ENCODE data around the gene SH3PXD2A. TPM values are rescaled to one million over a fixed set of nuclear protein-coding genes. Genes with fewer than 3 reads are reported as not detected.

The SH3PXD2A gene
- polyA plus RNA-seq, 1 experiment: 50.2 TPM

DNA sequence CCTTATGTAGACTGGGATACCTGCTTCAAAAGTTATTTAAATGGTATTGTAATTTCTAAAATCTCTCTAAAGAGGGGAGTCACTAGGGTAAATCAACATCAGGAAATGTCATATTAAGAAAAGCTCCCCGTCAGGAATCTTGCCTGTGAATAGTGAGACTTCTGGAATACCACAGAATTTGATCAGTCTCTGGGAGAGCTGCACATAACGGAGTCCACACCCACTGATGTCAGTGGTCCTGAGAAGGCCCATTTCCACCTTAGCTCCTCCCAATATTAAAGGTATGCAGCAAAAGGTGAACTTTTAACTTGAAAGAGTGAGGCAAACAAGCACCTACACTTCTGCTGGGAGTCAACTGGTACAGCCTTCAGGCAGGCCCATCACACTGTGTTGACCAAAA lies 35.3 kb upstream of the SH3PXD2A start:
- TF ChIP-seq, protein P1, sequence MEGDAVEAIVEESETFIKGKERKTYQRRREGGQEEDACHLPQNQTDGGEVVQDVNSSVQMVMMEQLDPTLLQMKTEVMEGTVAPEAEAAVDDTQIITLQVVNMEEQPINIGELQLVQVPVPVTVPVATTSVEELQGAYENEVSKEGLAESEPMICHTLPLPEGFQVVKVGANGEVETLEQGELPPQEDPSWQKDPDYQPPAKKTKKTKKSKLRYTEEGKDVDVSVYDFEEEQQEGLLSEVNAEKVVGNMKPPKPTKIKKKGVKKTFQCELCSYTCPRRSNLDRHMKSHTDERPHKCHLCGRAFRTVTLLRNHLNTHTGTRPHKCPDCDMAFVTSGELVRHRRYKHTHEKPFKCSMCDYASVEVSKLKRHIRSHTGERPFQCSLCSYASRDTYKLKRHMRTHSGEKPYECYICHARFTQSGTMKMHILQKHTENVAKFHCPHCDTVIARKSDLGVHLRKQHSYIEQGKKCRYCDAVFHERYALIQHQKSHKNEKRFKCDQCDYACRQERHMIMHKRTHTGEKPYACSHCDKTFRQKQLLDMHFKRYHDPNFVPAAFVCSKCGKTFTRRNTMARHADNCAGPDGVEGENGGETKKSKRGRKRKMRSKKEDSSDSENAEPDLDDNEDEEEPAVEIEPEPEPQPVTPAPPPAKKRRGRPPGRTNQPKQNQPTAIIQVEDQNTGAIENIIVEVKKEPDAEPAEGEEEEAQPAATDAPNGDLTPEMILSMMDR (IDR thresholded peaks at IDR 0.05; ENCODE audit: insufficient read depth, low read depth, low read length): no peak
- Histone ChIP-seq H3K4me3 (ENCODE audit: low read depth, low read length) (no peak overlapping the region), H3K27me3 (ENCODE audit: control insufficient read depth, insufficient read depth, low read length) (no peaks in the 10 kb centered on the region), H3K36me3 (ENCODE audit: control insufficient read depth, insufficient read depth, low read length) (no peaks in the 10 kb centered on the region)
- no peak for DNase-seq (ENCODE audit: low read depth)
- ChIA-PET CTCF (interaction anchor here (0.7 to 11.5 kb wide), 6 partner anchors 10 to 318 kb away, joined by 3 to 138 read pairs (median 3); partner anchors contain the start of gene SFR1), POLR2A (no interaction called here)

DNA sequence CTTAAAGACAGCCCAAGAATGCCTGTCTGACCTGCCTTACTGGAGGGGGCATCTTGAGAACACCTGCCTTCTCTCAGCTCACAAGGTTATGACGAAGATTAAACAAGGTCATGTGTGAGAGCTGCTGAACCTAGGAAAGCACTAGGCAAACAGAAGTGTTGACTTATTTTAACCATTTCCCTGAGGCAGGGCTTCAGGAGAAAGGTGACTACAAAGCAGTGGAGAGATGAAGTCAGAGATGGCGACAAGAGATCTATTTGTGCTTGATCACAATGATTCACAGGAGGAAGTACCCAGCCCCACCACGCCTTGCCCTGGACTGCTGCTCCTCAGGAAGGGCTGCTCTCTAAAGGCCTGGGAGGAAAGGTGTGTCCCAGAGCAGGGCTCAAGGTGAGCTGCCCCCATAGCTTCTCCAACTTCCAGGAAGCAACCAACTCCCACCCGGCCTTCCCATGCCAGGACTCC lies 34.9 kb upstream of the SH3PXD2A start:
- Histone ChIP-seq H3K27me3 (ENCODE audit: control insufficient read depth, insufficient read depth, low read length) (no peaks in the 10 kb centered on the region), H3K4me3 (ENCODE audit: low read depth, low read length) (no peak overlapping the region), H3K36me3 (ENCODE audit: control insufficient read depth, insufficient read depth, low read length) (no peaks in the 10 kb centered on the region)
- DNase-seq (ENCODE audit: low read depth): no peak
- TF ChIP-seq, protein P1 (IDR thresholded peaks at IDR 0.05; ENCODE audit: insufficient read depth, low read depth, low read length): no peak
- POLR2A ChIA-PET: no interaction called here
- CTCF ChIA-PET: interaction anchor here (0.6 to 11.5 kb wide), 8 partner anchors 10 to 318 kb away, joined by 3 to 138 read pairs (median 3); partner anchors contain the start of gene SFR1

DNA sequence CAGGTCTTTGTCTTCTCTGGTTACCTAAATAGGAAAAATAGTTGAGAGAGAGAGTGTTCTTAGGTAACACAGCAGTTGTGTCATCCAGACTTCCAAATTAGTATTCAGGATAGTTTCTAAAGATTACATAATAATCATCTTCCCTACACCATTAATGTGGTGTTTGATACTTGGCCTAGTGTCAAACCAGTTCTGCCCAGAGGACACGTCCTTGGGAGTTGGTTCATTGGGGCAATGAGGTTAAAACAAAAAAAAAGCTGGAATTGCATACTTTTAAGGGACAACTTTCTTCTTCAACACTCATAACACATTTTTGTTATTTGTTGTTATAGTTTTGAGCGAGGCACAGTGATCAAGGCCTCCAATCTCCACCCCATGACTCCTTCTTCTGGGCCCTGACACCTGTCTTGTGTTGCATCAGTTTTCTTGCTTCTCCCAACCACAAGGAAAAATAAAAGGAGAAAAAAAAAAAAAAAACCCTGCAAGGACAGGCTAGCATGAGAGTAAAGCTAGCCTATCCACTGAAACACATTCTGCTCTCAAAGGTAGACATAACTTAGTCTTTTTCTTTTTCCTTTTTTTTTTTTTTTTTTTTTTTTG lies 33.8 kb upstream of the SH3PXD2A start:
- CTCF ChIA-PET: interaction anchor here (1.3 to 11.5 kb wide), 4 partner anchors 14 to 233 kb away, joined by 3 to 138 read pairs (median 10); partner anchors contain the start of gene SFR1
- H3K36me3 ChIP-seq (ENCODE audit: control insufficient read depth, insufficient read depth, low read length): no peaks in the 10 kb centered on the region
- H3K27me3 ChIP-seq (ENCODE audit: control insufficient read depth, insufficient read depth, low read length): no peaks in the 10 kb centered on the region
- TF ChIP-seq, protein P1 (IDR thresholded peaks at IDR 0.05; ENCODE audit: insufficient read depth, low read depth, low read length): no peak
- no peak for DNase-seq (ENCODE audit: low read depth)
- POLR2A ChIA-PET: no interaction called here
- H3K4me3 ChIP-seq (ENCODE audit: low read depth, low read length): no peak overlapping the region

DNA sequence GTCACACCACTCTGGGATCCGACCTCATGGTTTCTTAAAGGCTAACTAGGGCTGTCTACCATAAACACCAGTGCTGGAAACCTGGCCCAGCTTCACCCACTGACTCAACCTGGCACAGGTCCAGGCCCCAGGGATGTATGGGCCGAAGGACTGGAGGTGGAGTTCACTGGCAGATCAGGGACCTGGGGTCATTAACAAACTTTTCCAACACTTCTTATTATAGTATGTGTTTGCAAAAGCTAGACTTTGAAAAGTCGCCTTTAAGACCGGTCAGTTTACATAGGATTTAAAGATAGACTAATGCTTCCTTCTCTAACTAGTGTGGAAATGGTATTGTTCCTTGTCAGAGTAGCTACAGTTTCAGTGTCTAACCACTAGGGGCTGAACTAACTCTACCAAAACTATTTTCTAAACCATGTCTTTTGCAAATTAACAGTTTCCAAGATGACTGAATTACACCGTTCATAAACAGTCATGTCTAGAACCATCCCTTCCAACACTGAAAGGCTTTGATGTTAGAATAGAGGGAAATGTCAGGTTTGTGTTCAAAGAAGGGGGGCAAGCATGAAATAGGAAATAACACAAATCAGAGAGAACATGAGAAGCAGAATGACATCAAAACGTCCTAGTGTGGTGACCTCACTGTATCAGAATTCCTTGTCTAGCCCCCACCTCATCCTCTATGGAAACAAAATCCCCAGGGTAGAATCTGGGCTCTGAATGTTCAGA lies 32.9 kb upstream of the SH3PXD2A start:
- DNase-seq (ENCODE audit: low read depth): peak; percentile 31
- TF ChIP-seq, protein P1 (IDR thresholded peaks at IDR 0.05; ENCODE audit: insufficient read depth, low read depth, low read length): peak; percentile 77
- H3K4me3 ChIP-seq (ENCODE audit: low read depth, low read length): no peak overlapping the region
- no peaks in the 10 kb centered on the region for H3K36me3 ChIP-seq (ENCODE audit: control insufficient read depth, insufficient read depth, low read length)
- ChIA-PET CTCF (interaction anchor here (0.6 to 11.5 kb wide), 39 partner anchors 10 to 387 kb away, joined by 3 to 138 read pairs (median 4); partner anchors contain the start of genes SFR1 and SH3PXD2A), POLR2A (interaction anchor here (0.7 kb wide), 1 partner anchor 141 kb away, joined by 3 read pairs; no protein-coding TSS in a partner anchor)
- no peaks in the 10 kb centered on the region for H3K27me3 ChIP-seq (ENCODE audit: control insufficient read depth, insufficient read depth, low read length)

DNA sequence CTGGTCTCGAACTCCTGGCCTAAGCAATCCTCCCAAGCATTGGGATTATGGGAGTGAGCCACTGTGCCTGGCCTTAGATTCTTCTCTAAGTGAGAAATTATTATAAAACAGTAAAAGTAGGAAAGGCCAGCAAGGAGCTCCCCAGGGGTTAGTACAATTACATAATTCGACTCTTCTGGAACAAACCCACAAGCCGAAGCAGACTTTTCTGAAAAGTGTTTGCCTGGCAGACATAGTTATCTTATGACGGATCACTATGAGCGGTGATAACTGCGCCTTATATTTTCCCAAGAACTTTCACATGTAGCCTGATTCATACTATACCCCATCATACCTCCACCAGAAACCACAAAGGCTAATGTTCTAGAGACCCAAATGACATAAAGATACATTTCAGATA lies 30.2 kb upstream of the SH3PXD2A start:
- Histone ChIP-seq H3K36me3 (ENCODE audit: control insufficient read depth, insufficient read depth, low read length) (peaks cover 8% of the 10 kb centered on the region), H3K4me3 (ENCODE audit: low read depth, low read length) (no peak overlapping the region), H3K27me3 (ENCODE audit: control insufficient read depth, insufficient read depth, low read length) (no peaks in the 10 kb centered on the region)
- TF ChIP-seq, protein P1 (IDR thresholded peaks at IDR 0.05; ENCODE audit: insufficient read depth, low read depth, low read length): no peak
- CTCF ChIA-PET: interaction anchor here (0.7 to 11.5 kb wide), 24 partner anchors 9 to 411 kb away, joined by 3 to 138 read pairs (median 4); partner anchors contain the start of genes SFR1 and SH3PXD2A
- DNase-seq (ENCODE audit: low read depth): no peak
- POLR2A ChIA-PET: no interaction called here

All from BJ (cell line).